Endothelial cell of hepatic sinusoid (primary cell): ENCODE measurements around the gene BTRC.
"Not testable (repeated sequence)": the region's sequence is repeated elsewhere in the genome, so short reads cannot be mapped to it uniquely, and the experiment has no call there.

Experiments
- in situ Hi-C: cut with HindIII; loops from 2 replicates; pipeline ENCODE4 v1.10.0; 2017; ENCODE audit warnings: low sequenced_read_pairs

The BTRC gene

DNA sequence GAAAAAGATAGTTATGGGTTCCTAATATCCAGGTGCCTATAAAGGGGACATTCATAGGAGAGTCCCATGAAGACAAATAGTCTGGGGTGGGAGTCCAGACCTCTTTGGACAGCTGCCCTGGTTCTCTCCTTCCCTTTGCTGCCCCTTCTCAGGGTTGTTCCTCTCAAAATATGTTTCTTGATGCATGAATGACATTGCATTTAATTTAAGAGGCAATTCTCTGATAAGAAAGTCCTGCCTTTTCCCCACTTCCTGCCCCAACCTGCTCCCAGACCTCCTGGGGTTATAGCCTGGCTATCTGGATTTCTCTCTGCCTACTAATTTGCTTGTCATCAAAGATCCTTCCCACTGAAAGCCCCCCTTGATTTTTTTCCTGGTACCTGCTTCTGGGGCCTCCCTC lies 12.5 kb upstream of the BTRC start:
- in situ Hi-C loops, result loop anchor here (5.0 kb wide), 1 partner anchor 44 kb away; no protein-coding TSS in a partner anchor

DNA sequence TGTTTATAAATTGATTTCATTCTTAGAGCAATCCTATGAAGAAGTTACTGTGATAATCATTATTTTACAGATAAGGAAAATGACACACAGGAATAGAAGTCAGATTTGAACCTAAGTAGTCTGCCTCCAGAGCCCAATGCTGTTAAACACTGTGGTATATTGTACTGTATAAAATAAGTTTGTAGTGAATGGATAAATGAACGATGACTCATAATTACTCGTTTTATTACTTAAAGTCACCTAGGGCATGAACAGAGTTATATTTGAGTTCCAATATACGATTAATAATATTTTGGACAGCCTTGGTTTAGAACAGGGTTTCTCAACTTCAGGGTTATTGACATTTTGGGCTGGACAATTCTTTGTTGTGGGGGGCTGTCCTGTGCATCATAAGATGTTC lies 7.8 kb upstream of the BTRC start:
- in situ Hi-C loops, result no loop called here

DNA sequence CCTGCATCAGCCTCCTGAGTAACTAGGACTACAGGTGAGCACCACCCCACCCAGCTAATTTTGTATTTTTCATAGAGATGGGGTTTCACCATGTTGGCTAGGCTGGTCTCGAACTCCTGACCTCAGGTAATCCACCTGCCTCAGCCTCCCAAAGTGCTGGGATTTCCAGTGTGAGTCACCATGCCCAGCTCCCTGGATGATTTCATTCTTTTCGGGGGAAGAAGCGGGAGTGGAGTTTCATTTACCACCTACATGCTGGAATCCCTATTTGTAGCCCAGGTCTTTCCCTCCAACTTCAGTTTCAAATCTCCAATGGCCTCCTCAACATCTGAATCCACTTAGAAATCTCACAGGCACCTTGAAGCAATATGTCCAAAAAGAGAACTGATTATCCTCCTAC lies 2.9 kb upstream of the BTRC start:
- in situ Hi-C loops, result no loop called here

DNA sequence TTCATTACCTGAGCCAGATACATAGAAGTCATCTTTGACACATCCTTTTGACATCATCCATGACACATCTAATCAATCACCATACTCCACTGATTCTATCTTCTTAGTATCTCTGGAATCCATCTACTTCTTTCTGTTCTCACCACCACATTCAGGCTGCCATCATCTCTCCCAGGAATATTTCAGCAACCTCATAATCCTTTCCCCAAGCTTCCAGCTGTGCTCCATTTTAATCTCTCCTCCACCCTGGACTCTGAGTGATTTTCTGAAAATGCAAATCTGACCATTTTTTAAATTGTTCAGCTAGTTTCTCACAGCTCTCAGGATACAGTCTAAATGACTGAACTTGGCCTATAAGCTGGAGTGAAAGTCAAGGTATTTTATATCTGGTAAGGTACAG lies 2.5 kb upstream of the BTRC start:
- in situ Hi-C loops, result no loop called here

DNA sequence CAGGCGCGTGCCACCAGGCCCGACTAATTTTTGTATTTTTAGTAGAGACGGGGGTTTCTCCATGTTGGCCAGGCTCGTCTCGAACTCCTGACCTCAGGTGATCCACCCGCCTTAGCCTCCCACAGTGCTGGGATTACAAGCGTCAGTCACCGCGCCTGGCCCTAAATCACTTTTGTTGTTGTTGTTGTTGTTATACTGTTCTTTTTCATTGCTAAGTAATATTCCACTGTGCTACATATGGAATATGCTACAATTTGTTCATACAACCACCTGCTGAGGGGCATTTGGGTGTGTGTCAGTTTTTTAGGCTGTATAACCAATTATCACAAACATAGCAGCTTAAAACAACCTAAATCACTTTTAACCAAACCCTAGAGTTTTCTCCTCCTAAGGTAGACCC lies 1.1 kb upstream of the BTRC start:
- in situ Hi-C loops, result not testable (repeated sequence)

DNA sequence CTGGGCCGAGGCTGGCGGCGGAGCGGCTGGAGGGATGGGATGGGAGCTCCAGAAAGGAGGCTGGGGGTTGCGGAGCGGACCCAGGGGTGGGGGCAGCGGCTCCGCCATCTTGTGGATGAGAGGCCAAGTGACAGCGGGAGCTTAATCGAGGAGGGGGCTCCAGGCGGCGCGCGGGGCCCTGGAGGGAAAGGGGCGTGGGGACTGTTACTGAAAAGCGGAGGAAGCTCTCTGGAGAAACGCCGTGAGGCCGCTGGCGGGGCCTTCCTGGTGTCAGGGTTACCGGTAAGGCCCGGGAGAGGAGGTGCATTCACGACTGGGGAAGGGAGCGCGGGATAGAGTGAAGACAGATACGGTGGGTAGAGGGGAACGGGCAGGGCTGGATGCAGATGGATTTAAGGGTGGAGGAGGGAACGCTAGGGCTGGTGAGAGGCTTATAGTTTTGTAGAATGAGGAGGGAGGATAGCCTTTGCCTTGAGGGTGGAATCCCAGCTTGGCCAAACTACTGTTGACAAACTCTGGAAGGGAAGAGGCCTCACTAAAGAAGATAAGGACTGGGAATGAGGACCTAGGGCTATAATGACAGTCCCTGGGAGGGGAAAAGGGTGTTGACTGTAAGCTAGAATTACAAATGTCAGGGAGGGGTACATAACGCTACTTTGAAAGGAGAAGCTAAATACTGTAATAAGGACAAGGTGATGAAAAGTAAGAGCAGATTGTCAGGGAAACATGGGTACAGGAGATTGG lies 535 bp downstream of the BTRC start:
- in situ Hi-C loops, result no loop called here

DNA sequence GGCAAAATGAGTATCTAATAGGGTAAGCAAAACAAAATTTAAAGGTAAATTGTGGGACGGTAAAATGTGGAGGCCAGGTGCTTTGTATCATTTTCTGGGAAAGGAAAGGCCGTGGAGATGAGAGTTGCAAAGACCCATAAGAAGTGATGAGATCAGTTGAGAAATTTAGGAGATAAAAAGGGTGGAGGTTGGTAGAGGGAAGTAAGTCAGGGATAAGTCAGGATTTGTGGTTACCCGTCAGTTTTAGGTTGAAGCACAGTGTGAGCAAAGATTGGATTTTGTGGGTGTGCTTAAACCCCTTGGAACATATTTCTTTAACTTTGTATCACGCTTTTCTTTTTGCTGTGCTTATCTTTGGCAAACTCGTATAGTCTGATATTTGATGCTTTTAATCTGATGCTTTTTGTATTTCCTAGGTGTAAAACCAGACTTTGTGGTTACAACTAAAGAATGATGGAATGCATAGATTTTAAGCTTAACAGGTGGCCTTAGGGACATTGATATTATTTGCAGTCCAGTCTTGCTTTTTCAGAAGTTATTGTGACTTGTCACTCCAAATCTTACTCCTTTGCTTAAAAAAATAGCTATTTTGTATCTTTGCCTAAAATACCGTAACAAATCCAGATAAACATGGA lies 1.2 kb downstream of the BTRC start:
- in situ Hi-C loops, result no loop called here

DNA sequence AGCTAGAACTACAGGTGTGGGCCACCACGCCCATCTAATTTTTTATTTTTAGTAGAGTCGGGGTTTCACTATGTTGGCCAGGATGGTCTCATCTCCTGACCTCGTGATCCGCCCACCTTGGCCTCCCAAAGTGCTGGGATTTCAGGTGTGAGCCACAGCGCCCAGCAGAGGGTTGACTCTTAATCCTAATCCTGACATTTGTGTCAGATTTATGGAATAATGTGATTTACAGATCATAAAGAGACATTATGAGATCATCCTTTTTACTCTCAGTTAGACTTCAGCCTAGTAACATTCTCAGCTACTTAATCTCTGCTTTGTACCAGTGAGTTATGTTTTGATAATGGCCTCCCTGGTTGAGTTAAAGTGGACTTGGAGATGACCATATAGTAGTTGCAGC lies 2.2 kb downstream of the BTRC start:
- in situ Hi-C loops, result no loop called here

DNA sequence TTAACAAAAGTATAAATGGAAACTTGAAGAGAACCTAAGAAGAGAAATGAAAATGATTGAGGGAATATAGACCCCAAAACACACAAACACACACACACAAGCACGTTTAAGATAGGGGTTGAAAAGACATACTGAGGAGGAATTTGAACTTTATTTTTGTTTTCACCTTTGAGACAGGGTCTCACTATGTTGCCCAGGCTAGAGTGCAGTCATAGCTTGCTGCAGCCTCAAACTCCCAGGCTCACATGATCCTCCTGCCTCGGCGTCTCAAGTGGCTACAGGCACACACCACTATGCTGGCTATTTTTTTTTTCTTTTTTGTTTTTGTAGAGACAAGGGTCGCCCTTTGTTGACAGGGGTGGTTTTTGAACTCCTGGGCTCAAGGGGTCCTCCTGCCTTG lies 4.0 kb downstream of the BTRC start:
- in situ Hi-C loops, result no loop called here

DNA sequence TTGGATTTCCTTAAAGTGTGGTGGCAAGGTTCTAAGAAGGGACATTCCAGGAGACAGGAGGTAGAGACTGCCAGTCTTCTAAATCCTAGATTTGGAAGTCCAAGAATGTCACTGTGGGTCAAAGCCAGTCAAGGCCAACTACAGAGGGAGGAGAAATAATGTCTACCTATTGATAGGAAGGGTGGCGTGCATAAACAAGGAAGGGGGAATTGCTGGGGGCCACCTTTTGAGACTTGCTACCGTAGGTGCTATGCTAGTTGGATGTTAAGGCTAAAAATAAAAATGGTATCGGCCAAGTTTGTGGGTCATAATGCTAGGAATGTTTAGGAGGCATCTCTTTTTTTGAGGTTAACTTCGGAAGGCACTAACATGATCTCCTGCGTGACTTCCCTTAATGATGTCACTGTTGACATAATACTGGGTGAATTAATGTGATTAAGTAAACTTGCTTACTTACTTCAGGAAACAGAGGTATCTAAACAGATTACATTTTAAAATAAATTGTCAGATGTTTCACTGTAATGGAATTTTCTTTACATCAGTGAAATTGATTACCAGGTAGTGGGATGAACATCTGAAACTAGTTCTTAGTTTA lies 4.8 kb downstream of the BTRC start:
- in situ Hi-C loops, result no loop called here

DNA sequence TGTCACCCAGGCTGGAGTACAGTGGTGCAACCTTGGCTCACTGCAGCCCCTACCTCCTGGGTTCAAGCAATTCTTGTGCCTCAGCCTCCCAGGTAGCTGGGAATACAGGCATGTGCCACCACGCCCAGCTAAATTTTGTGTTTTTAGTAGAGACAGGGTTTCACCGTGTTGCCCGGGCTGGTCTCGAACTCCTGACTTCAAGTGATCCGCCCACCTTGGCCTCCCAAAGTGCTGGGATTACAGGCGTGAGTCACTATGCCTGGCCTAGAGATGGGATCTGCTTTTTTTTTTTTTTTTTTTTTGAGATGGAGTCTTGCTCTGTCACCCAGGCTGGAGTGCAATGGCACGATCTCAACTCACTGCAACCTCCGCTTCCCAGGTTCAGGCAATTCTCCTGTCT lies 6.1 kb downstream of the BTRC start:
- in situ Hi-C loops, result not testable (repeated sequence)

DNA sequence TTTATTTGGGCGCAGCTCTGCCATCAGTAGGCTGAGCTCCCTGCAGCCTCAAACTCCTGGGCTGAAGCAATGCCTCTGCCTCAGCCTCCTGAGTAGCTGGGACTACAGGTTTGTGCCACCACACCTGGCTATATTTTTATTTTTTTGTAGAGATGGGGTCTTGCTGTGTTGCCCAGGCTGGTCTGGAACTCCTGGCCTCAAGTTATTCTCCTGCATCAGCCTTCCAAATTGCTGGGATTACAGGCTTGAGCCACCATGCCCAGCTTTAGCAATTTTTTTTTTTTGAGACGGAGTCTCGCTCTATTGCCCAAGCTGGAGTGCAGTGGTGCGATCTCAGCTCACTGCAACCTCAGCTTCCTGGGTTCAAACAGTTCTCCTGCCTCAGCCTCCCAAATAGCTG lies 6.9 kb downstream of the BTRC start:
- in situ Hi-C loops, result not testable (repeated sequence)

DNA sequence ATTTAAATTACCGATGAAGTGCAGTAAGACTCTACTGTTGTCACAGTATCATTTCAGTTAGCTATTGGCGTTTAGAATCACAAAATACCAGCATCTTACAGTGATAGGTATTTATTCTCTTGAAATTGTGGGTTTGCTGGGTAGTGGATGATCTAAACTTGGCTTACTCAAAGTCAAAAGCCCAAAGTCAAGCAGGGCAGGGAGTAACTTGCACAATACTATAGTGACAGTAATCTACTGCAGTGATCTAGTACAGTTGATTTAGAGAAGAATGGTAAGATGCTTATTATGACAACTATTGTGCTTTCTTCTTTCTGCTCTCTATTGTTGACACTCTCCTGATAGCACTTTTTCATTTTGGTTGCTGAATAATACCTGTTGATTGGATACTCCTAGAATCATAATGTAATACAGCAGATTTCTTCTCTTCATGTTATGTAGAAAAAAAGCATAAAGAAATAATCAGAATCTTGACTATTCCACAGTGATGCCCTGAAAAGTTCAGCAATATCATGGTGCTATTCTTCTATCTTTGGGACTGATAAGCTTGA lies 10.0 kb downstream of the BTRC start:
- in situ Hi-C loops, result no loop called here

DNA sequence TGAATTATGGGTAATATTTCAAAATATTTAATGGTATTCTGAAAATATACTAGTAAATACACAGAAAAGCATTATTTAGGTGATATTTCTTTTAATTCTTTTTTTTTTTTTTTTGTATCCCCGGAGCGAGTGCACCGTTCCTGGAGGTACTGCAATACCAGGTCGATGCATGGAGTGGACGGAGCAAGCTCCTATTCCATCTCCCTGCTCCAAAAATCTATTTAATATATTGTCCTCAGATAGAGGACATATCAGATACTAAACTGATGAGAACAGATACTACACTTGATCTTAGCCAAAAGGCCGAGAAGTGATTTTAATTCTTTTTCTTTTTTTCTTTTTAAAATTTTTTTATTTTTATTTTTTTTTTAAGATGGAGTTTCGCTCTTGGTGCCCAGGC lies 10.8 kb downstream of the BTRC start:
- in situ Hi-C loops, result no loop called here

DNA sequence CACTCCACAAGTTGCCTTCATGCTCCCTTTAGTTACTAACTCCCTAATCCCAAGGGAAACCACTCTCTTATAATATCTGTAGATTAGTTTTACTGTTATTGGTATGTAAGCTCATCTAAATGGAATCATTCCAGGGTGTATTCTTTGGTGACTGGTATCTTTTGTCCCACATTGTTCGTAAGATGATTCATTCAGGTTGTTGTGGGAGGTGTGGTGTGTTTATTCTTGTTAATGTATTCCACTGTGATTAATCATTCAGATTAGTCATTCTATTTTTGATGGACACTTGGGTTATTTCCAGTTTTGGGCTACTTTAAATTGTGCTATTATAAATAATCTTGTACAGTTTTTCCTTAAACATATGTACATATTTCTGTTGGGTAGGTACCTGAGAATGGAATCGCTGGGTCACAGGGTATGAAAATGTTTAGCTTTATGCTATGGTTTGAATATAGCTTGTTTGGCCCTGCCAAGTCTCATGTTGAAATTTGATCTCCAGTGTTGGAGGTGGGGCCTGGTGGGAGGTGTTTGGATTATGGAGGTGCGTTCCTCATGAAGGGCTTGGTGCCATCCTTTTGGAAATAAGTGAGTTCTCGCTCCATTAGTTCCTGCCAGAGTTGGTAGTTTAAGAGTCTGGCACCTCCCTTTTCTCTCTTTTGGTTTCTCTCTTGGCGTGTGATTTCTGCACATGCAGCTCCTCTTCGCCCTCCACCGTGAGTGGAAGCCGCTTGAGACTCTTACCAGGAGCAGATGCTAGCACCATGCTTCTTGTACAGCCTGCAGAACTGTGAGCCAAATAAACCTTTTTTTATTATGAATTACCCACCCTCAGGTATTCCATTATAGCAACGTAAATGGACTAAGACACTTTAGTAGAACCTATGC lies 13.8 kb downstream of the BTRC start:
- in situ Hi-C loops, result no loop called here

DNA sequence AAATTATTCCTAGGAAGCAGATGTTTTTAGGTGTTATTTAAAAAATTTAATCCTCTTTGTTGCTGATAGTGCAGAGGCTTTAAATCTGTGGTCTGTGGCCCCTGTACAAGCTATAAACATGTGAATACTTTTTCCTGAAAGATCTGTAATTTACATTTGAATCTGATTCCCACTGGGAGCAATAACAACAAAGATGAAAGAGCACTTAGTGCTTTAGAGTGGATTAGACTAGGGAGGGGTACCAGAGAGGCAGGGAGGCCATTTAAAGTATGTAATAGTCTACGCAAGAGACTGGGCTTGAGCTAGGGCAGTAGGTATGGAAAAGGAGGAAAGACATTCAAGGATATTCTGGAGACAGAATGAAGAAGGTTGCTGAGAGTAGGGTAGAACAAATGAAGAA lies 19.1 kb downstream of the BTRC start:
- in situ Hi-C loops, result no loop called here

DNA sequence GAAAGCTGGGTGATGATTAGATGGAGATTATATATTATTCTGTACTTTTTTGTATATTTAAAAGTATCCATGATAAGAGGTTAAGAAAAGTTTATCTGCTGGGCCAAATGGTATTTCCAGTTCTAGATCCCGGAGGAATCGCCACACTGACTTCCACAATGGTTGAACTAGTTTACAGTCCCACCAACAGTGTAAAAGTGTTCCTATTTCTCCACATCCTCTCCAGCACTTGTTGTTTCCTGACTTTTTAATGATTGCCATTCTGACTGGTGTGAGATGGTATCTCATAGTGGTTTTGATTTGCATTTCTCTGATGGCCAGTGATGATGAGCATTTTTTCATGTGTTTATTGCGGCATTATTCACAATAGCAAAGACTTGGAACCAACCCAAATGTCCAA lies 20.0 kb downstream of the BTRC start:
- in situ Hi-C loops, result not testable (repeated sequence)

DNA sequence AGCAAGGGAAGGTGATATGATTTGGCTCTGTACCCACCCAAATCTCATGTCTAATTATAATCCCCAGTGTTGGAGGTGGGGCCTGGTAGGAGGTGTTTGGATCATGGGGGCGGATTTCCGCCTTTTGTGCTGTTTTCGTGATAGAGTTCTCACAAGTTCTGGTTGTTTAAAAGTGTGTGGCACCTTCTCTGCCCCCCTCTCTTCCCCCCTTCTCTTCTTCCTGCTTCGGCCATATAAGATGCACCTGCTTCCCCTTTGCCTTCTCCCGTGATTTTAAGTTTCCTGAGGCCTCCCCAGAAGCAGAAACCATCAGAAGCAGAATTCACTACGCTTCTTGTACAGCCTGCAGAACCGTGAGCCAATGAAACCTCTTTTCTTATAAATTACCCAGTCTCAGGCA lies 21.1 kb downstream of the BTRC start:
- in situ Hi-C loops, result no loop called here

DNA sequence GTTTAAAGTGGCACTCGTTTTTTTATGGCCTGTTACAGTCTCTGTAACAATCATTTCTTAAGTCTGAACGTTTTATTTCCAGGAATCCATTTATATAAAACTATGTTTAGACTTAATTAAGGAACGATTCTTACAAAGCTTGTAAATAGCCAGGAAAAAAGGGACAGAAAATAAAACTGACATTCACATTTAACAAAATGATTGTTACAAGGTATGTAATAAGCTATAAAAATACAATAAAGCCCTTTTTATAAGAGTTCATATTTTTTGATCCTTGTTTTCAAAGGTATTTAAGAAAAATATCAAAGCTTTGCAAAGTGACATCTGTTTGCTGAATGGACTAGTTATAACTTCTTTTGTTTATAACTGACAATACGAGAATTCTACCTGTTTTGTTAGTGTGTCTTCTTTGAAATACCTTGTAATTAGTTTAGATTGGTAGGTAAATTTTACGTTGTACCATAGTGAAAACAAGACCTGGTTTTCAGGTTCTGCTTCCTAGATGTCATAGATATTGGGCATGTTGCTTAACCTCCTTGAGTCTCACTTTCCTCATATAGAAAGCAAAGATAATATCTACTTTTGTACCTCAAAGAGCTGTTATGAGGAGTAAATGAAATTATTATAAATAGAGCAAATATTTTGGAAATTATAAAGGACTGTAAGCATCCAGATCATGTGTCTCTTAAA lies 25.8 kb downstream of the BTRC start:
- in situ Hi-C loops, result no loop called here

DNA sequence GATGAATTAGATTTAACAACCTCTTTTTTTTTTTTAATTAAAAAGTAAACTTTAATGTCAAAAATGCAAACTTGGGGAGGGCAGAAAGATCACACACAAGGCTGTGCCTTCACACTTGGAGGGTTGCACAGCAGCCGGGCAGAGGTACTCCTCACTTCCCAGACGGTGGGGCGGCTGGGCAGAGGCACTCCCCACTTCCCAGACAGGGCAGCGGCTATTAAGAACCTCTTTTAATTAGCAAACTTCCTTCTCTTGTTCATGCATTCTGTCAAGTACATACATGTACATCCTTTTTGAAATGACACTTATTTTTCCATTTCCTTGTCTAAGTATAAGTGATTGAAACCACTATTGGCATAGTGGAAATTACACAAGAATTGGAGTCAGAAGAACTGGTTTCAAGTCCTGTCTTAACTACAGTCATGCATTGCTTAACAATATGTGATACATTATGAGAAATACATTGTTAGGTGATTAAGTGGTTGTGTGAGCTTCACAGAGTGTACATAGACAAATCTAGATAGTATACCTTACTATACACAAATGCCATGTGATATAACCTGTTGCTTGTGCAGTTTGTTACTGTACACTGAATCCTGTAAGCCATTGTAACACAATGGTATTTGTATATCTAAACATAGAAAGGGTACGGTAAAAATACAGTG lies 26.5 kb downstream of the BTRC start:
- in situ Hi-C loops, result no loop called here
